ENCODE data around the gene ABHD17A. TPM values are rescaled to one million over a fixed set of nuclear protein-coding genes. Genes with fewer than 3 reads are reported as not detected.

ABHD17A gene
- total and polyA plus RNA-seq, 9 of the 15 experiments (the other 6 are each of a cell fraction or from before 2014, with no cell fraction given), result 0.04 to 135 (median 21.8) TPM; not detected in 1

GRCh38 chr19:1862424-1863327, 22.6 kb downstream of the ABHD17A start (continued):
- TF ChIP-seq MXD1 (CRISPR knock-in tag; IDR thresholded peaks at IDR 0.05; ENCODE audit: borderline replicate concordance, poor library complexity, severe bottlenecking) (no peak), KLF13 (tag; IDR thresholded peaks at IDR 0.05; ENCODE audit: borderline replicate concordance, low read depth) (0 out of 2 replicates have a peak, but pooled peaks have one; percentile 61), ZBTB8A (IDR thresholded peaks at IDR 0.05; ENCODE audit: partially characterized antibody) (no peak), POLR3G (IDR thresholded peaks at IDR 0.05; ENCODE audit: extremely low read depth, insufficient read length, insufficient replicate concordance) (no peak), YY1 (IDR thresholded peaks at IDR 0.05; ENCODE audit: borderline replicate concordance in 1 of 3, control insufficient read depth in 1 of 3, extremely low read depth in 1 of 3, insufficient read depth in 3 of 3, insufficient read length in 1 of 3, insufficient replicate concordance in 2 of 3, low read depth in 1 of 3, low read length in 2 of 3) (peak in 1 of 3 experiments; percentile 53), ZFX (CRISPR knock-in tag; IDR thresholded peaks at IDR 0.05) (peak; percentile 36), CBX8 (IDR thresholded peaks at IDR 0.05; ENCODE audit: borderline replicate concordance, extremely low read depth, low read depth, low read length, poor library complexity, severe bottlenecking) (no peak), KAT2B (IDR thresholded peaks at IDR 0.05; ENCODE audit: low read depth, low read length) (no peak), RHOXF2B (CRISPR knock-in tag; conservative IDR thresholded peaks at IDR 0.05) (no peak), ZNF277 (CRISPR knock-in tag; IDR thresholded peaks at IDR 0.05; ENCODE audit: borderline replicate concordance) (no peak), PHTF2 (CRISPR knock-in tag; IDR thresholded peaks at IDR 0.05) (no peak), NBN (IDR thresholded peaks at IDR 0.05; ENCODE audit: low read depth) (no peak)

All from K562 (cell line).